Ishikawa (cell line): ENCODE data around the gene SRSF6.

Experiments
- CEBPB ChIP-seq: IDR thresholded peaks from 2 replicates; pipeline ENCODE4 v1.6.1; 2012
- CREB1 ChIP-seq: IDR thresholded peaks from 2 replicates; pipeline ENCODE4 v1.6.1; 2012; ENCODE audit warnings: low read depth
- EGR1 ChIP-seq: IDR thresholded peaks from 2 replicates; pipeline ENCODE4 v1.6.1; 2012
- EP300 ChIP-seq: IDR thresholded peaks from 2 replicates; pipeline ENCODE4 v1.6.1; 2012; ENCODE audit warnings: borderline replicate concordance
- FOXM1 ChIP-seq: IDR thresholded peaks from 2 replicates; pipeline ENCODE4 v1.6.1; 2012; ENCODE audit warnings: low read depth, borderline replicate concordance
- NFIC ChIP-seq: IDR thresholded peaks from 2 replicates; pipeline ENCODE4 v1.6.1; 2012
- RAD21 ChIP-seq: IDR thresholded peaks from 2 replicates; pipeline ENCODE4 v1.6.1; 2012; ENCODE audit warnings: low read depth
- TAF1 ChIP-seq: IDR thresholded peaks from 2 replicates; pipeline ENCODE4 v1.6.1; 2012; ENCODE audit warnings: low read depth, mild to moderate bottlenecking
- TCF12 ChIP-seq: IDR thresholded peaks from 2 replicates; pipeline ENCODE4 v1.6.1; 2012; ENCODE audit warnings: low read depth
- TEAD4 ChIP-seq: IDR thresholded peaks from 2 replicates; pipeline ENCODE4 v1.6.1; 2012
- YY1 ChIP-seq: IDR thresholded peaks from 2 replicates; pipeline ENCODE4 v1.6.1; 2012; ENCODE audit warnings: low read depth
- ZBTB7A ChIP-seq: IDR thresholded peaks from 2 replicates; pipeline ENCODE4 v1.6.1; 2012; ENCODE audit warnings: low read depth
- TF ChIP-seq, protein P1 (sequence below): IDR thresholded peaks from 2 replicates; pipeline ENCODE4 v1.6.1; 2012; ENCODE audit warnings: low read depth, mild to moderate bottlenecking
- TF ChIP-seq, protein P2 (sequence below): IDR thresholded peaks from 2 replicates; pipeline ENCODE4 v1.6.1; 2012

DNA sequence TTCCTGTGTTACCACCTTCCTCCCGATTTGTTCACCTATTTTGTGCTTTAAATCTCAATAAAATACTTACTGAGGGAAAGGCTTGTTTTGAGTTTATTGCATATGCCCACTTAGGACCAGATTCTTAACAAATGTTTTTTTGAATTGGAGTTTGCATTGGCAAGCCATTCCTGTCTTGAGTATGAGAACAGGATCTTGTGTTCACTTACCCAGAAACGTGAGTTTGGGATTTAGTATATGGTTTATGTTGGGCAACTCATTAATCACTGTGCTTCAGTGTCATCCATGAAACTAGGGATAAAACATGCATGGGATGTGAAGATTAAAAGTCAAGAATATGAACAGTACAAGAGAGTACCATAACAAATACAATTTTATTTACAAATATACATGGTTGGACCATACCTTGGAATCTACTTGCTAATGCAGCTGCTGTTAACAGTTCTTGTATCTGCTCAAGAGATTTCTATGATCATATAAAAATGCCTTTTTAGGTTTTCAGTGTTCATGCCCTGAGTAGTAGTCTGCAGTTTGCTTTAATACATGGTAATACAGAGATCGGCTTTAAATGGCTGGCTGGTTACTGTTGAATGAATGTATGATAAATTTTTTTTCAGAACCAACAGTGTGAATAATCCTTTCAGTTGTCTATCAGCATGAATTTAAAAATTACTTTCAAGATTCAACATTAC lies 6.0 kb downstream of the SRSF6 start:
- TF ChIP-seq, protein P1, sequence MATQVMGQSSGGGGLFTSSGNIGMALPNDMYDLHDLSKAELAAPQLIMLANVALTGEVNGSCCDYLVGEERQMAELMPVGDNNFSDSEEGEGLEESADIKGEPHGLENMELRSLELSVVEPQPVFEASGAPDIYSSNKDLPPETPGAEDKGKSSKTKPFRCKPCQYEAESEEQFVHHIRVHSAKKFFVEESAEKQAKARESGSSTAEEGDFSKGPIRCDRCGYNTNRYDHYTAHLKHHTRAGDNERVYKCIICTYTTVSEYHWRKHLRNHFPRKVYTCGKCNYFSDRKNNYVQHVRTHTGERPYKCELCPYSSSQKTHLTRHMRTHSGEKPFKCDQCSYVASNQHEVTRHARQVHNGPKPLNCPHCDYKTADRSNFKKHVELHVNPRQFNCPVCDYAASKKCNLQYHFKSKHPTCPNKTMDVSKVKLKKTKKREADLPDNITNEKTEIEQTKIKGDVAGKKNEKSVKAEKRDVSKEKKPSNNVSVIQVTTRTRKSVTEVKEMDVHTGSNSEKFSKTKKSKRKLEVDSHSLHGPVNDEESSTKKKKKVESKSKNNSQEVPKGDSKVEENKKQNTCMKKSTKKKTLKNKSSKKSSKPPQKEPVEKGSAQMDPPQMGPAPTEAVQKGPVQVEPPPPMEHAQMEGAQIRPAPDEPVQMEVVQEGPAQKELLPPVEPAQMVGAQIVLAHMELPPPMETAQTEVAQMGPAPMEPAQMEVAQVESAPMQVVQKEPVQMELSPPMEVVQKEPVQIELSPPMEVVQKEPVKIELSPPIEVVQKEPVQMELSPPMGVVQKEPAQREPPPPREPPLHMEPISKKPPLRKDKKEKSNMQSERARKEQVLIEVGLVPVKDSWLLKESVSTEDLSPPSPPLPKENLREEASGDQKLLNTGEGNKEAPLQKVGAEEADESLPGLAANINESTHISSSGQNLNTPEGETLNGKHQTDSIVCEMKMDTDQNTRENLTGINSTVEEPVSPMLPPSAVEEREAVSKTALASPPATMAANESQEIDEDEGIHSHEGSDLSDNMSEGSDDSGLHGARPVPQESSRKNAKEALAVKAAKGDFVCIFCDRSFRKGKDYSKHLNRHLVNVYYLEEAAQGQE: no peak
- TF ChIP-seq NFIC: no peak
- TF ChIP-seq CEBPB: no peak
- no peak for TF ChIP-seq EP300
- TF ChIP-seq YY1: no peak
- no peak for TF ChIP-seq TAF1
- TF ChIP-seq CREB1: no peak
- TF ChIP-seq RAD21: no peak
- no peak for TF ChIP-seq EGR1
- TF ChIP-seq ZBTB7A: no peak
- TF ChIP-seq FOXM1: no peak
- TF ChIP-seq, protein P2, sequence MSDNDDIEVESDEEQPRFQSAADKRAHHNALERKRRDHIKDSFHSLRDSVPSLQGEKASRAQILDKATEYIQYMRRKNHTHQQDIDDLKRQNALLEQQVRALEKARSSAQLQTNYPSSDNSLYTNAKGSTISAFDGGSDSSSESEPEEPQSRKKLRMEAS: no peak
- TF ChIP-seq TEAD4: no peak
- TF ChIP-seq TCF12: no peak
